ENCODE results near the gene DCAF4.

GRCh38 chr14:73000073-73000472, 73.8 kb downstream of the DCAF4 start:
- TF ChIP-seq POLR2A (IDR thresholded peaks at IDR 0.05): no peak
- no peak for TF ChIP-seq CTCF (IDR thresholded peaks at IDR 0.05)
- no peak for TF ChIP-seq POLR2AphosphoS5 (IDR thresholded peaks at IDR 0.05)
- TF ChIP-seq EP300 (IDR thresholded peaks at IDR 0.05): no peak
